ENCODE results near the gene ACIN1. TPM values are rescaled to one million over a fixed set of nuclear protein-coding genes. Genes with fewer than 3 reads are reported as not detected.

Gene ACIN1
- total RNA-seq, 1 experiment from 2014 or later: 179 TPM

DNA sequence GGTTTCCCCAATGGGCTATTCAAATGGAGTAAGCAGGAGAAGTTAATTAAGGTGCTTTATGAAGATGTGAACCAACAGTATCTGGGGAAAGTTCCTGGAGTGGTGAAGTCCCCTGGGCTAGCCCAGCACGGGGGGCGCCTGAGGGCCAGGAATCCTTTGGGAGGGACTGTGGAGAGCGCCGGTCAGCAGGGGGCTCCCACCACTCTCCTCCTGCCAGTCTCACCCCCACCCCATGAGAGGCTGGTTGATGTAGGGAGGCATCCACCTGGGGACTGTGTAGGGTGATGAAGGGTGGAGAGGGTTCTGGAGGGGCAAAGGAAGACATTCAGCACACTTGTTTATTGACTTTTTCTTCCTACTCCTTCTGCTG lies 19.7 kb upstream of the ACIN1 start:
- ChIA-PET RAD21 (ENCODE audit: low non-redundant PET in 1 of 2, low total read pairs in 2 of 2, uncharacterized antibody in 2 of 2, unreplicated experiment in 2 of 2) (no interaction called here), CTCF (interaction anchor here (1.4 kb wide), 1 partner anchor 128 kb away, joined by 6 read pairs; no protein-coding TSS in a partner anchor), POLR2A (interaction anchor here (1.4 kb wide), 1 partner anchor 19 kb away, joined by 7 read pairs; the partner anchor contains the start of genes ACIN1 and C14orf119)
- H3K27ac ChIP-seq (ENCODE audit: low read depth, low read length): no peak overlapping the region
- ATAC-seq: peak; percentile 65
- peak overlapping the region in 1 of 2 experiments; percentile 37; a peak in 1 of 4 replicates for H3K4me3 ChIP-seq (replicated peaks in 1 of 2; ENCODE audit: low read depth in 1 of 2, low read length in 2 of 2)
- intact Hi-C loops (cut with micrococcal nuclease): no loop called here
- H3K9me2 ChIP-seq (ENCODE audit: insufficient read depth): no peaks in the 10 kb centered on the region
- no peak for DNase-seq (ENCODE audit: low read depth, low spot score)
- peak overlapping the region; percentile 49 for H2AFZ ChIP-seq (ENCODE audit: low read depth, low read length, poor library complexity, severe bottlenecking)
- no peaks in the 10 kb centered on the region for H4K20me1 ChIP-seq (ENCODE audit: insufficient read depth)
- H3K27me3 ChIP-seq (ENCODE audit: insufficient read depth, low read length): peaks cover 20% of the 10 kb centered on the region; the same call in 1 of the 2 replicates
- no peaks in the 10 kb centered on the region for H3K79me2 ChIP-seq (ENCODE audit: insufficient read depth, low read length)
- no peaks in the 10 kb centered on the region for H3K36me3 ChIP-seq (ENCODE audit: control insufficient read depth in 1 of 2, insufficient read depth in 2 of 2, low read length in 2 of 2)
- H3K4me1 ChIP-seq (ENCODE audit: control insufficient read depth in 1 of 2, insufficient read depth in 2 of 2, low read length in 2 of 2): peaks cover 12 to 23% of the 10 kb centered on the region in 2 experiments
- BruUV-seq (replicated peaks): no TSS peak
- H3K9ac ChIP-seq (ENCODE audit: low read length): no peak overlapping the region
- H3K9me3 ChIP-seq (ENCODE audit: control insufficient read depth in 1 of 2, insufficient read depth in 1 of 2, low read depth in 1 of 2, low read length in 2 of 2): no peaks in the 10 kb centered on the region
- no peak for TF ChIP-seq POLR2A (IDR thresholded peaks at IDR 0.05; ENCODE audit: borderline replicate concordance, extremely low read depth, insufficient read depth, insufficient read length)
- no peak for TF ChIP-seq CBX3 (IDR thresholded peaks at IDR 0.05; ENCODE audit: low read depth)
- TF ChIP-seq TCF7L2 (IDR thresholded peaks at IDR 0.05; ENCODE audit: borderline replicate concordance, extremely low read depth, insufficient read depth, insufficient read length): no peak
- no peak for TF ChIP-seq EGR1 (IDR thresholded peaks at IDR 0.05; ENCODE audit: low read depth)
- TF ChIP-seq POLR2AphosphoS5 (IDR thresholded peaks at IDR 0.05; ENCODE audit: low read depth, low read length): no peak
- TF ChIP-seq CEBPB (IDR thresholded peaks at IDR 0.05; ENCODE audit: low read depth): no peak
- no peak for TF ChIP-seq ELF1 (IDR thresholded peaks at IDR 0.05; ENCODE audit: borderline replicate concordance, low read depth)
- no peak for TF ChIP-seq FOSL1 (IDR thresholded peaks at IDR 0.05; ENCODE audit: low read depth)
- no peak for TF ChIP-seq SP1 (IDR thresholded peaks at IDR 0.05; ENCODE audit: low read depth)
- no peak for TF ChIP-seq CTCF (IDR thresholded peaks at IDR 0.05 in 2 of 3, conservative IDR thresholded peaks at IDR 0.05 in 1 of 3; ENCODE audit: borderline replicate concordance in 1 of 3, insufficient read depth in 1 of 3, low read depth in 2 of 3, low read length in 2 of 3)
- TF ChIP-seq JUND (IDR thresholded peaks at IDR 0.05): no peak
- no peak for TF ChIP-seq RAD21 (IDR thresholded peaks at IDR 0.05; ENCODE audit: low read depth)
- TF ChIP-seq, protein P1, sequence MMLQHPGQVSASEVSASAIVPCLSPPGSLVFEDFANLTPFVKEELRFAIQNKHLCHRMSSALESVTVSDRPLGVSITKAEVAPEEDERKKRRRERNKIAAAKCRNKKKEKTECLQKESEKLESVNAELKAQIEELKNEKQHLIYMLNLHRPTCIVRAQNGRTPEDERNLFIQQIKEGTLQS (IDR thresholded peaks at IDR 0.05): no peak
- TF ChIP-seq ZBTB33 (IDR thresholded peaks at IDR 0.05; ENCODE audit: extremely low read depth, insufficient replicate concordance, low read length): no peak
- TF ChIP-seq ZFX (IDR thresholded peaks at IDR 0.05): no peak
- no peak for TF ChIP-seq YY1 (IDR thresholded peaks at IDR 0.05; ENCODE audit: extremely low read depth, insufficient replicate concordance, low read depth, low read length)
- TF ChIP-seq EZH2 (IDR thresholded peaks at IDR 0.05): no peak
- TF ChIP-seq ZNF274 (IDR thresholded peaks at IDR 0.05; ENCODE audit: low read depth, low read length): no peak
- no peak for TF ChIP-seq SRF (IDR thresholded peaks at IDR 0.05; ENCODE audit: low read depth)
- peak overlapping the region; percentile 73 for H3K4me2 ChIP-seq (ENCODE audit: low read length)

All from HCT116 (cell line).